ENCODE measurements around the gene PRR33.
"Not testable (repeated sequence)": the region's sequence is repeated elsewhere in the genome, so short reads cannot be mapped to it uniquely, and the experiment has no call there.

The PRR33 gene
- 0 to 1.3 (median 0.03) reads per million in 9 experiments for total RNA-seq

GRCh38 chr11:1891831-1892115 is at the start of gene PRR33:
TSS of gene PRR33 (minus strand) at chr11:1891895. CDS start at chr11:1890584, 1,311 bp downstream.
- H3K27me3 Mint-ChIP-seq: peaks cover 0 to 8% of the 10 kb centered on the region in 2 donors
- peak within 1 kb of the TSS in 1 of 2 donors; percentile 35 for H3K27ac Mint-ChIP-seq
- DNase-seq (no peak), ATAC-seq (replicated peaks) (no peak)
- peaks cover 24 to 29% of the 10 kb centered on the region in 2 donors for H3K4me1 Mint-ChIP-seq (ENCODE audit: low read depth in 2 of 2)
- H3K4me3 Mint-ChIP-seq: peak within 1 kb of the TSS; percentile 25 to 34
- H3K36me3 Mint-ChIP-seq (ENCODE audit: insufficient read depth): peaks cover 25% of the 10 kb centered on the region
- H3K9me3 Mint-ChIP-seq: no peaks in the 10 kb centered on the region

GRCh38 chr11:1939788-1940187 is 48.1 kb upstream of the PRR33 start:
- not testable (repeated sequence) for DNase-seq; H3K9me3 Mint-ChIP-seq; H3K27me3 Mint-ChIP-seq; H3K4me1 Mint-ChIP-seq (ENCODE audit: low read depth in 2 of 2); ATAC-seq (replicated peaks); H3K4me3 Mint-ChIP-seq; H3K36me3 Mint-ChIP-seq (ENCODE audit: insufficient read depth)
- peak overlapping the region in 1 of 2 donors; percentile 44 for H3K27ac Mint-ChIP-seq

- Mint-ChIP-seq H3K27me3 (peaks cover 0 to under 1% of the 10 kb centered on the region in 2 donors), H3K27ac (peak overlapping the region in 1 of 2 donors; percentile 44), H3K36me3 (ENCODE audit: insufficient read depth) (peaks cover 8% of the 10 kb centered on the region), H3K4me1 (ENCODE audit: low read depth in 2 of 2) (peaks cover 4 to 6% of the 10 kb centered on the region in 2 donors), H3K9me3 (no peaks in the 10 kb centered on the region), H3K4me3 (peak overlapping the region in 1 of 2 donors; percentile 52)
- DNase-seq (no peak), ATAC-seq (replicated peaks) (no peak)
Observed at GRCh38 chr11:1939006-1939625, 47.4 kb upstream of the PRR33 start.

- H3K36me3 Mint-ChIP-seq (ENCODE audit: insufficient read depth): peaks cover 5% of the 10 kb centered on the region
- no peak overlapping the region for H3K4me3 Mint-ChIP-seq
- H3K9me3 Mint-ChIP-seq: no peaks in the 10 kb centered on the region
- peaks cover 4 to 6% of the 10 kb centered on the region in 2 donors for H3K4me1 Mint-ChIP-seq (ENCODE audit: low read depth in 2 of 2)
- H3K27me3 Mint-ChIP-seq: peaks cover 3 to 7% of the 10 kb centered on the region in 2 donors
- H3K27ac Mint-ChIP-seq: no peak overlapping the region
- DNase-seq (peak in 1 of 3 experiments; percentile 0), ATAC-seq (replicated peaks) (no peak)
Observed at GRCh38 chr11:1938343-1939005, 46.8 kb upstream of the PRR33 start.

GRCh38 chr11:1937616-1938342 is 46.1 kb upstream of the PRR33 start:
- no peak overlapping the region for H3K27ac Mint-ChIP-seq
- H3K27me3 Mint-ChIP-seq: peaks cover 10% of the 10 kb centered on the region in 2 donors
- H3K4me3 Mint-ChIP-seq: no peak overlapping the region

DNA sequence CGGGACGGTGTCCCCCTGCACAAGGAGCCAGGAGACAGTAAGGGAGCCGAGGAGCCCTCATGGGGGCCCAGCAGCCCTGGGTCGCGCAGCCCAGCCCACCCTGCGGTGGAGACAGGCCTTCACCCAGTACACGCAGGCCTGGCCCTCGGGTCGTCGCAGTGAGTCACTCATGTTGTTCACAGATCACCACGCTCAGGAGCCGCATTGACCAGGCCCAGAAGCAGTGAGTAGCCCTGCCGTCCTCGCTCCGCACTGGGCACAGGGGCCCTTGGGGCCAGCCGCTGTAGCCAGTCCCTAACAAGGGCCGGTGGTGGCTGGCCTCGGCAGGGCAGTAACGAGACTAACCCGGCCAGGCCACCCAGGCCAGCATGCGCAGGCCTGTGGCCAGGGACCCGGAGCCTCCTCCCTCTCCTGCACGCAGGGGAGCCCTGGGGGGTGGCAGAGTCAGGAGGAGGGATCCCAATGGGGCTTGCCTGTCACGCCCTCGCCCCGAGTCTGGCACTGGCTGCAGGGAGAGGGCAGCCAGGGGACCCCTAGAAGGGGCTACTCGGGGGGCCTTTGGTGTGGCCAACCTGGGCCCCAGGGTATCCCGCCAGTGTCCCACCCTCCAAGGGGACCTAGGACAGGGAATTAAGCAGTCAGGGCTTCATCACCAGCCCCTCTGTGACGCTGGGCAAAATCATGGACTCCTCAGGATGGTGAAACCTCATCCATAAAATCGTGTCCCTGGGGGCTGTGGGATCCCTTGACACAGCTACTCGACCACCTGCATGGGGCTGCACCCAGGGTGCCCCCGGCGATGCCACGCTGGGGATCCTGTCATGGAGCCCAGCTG is 45.3 kb upstream of the PRR33 start:
- ATAC-seq (replicated peaks) (no peak), DNase-seq (no peak)
- Mint-ChIP-seq H3K36me3 (ENCODE audit: insufficient read depth) (peaks cover 5% of the 10 kb centered on the region), H3K27ac (no peak overlapping the region), H3K4me1 (ENCODE audit: low read depth in 2 of 2) (peaks cover 4 to 6% of the 10 kb centered on the region in 2 donors), H3K9me3 (no peaks in the 10 kb centered on the region), H3K27me3 (peaks cover 13 to 14% of the 10 kb centered on the region in 2 donors), H3K4me3 (no peak overlapping the region)

More at GRCh38 chr11:1937616-1938342, 46.1 kb upstream of the PRR33 start:
- Mint-ChIP-seq H3K36me3 (ENCODE audit: insufficient read depth) (peaks cover 5% of the 10 kb centered on the region), H3K4me1 (ENCODE audit: low read depth in 2 of 2) (peaks cover 4 to 6% of the 10 kb centered on the region in 2 donors), H3K9me3 (no peaks in the 10 kb centered on the region)
- DNase-seq: no peak
- ATAC-seq (replicated peaks): no peak

DNA sequence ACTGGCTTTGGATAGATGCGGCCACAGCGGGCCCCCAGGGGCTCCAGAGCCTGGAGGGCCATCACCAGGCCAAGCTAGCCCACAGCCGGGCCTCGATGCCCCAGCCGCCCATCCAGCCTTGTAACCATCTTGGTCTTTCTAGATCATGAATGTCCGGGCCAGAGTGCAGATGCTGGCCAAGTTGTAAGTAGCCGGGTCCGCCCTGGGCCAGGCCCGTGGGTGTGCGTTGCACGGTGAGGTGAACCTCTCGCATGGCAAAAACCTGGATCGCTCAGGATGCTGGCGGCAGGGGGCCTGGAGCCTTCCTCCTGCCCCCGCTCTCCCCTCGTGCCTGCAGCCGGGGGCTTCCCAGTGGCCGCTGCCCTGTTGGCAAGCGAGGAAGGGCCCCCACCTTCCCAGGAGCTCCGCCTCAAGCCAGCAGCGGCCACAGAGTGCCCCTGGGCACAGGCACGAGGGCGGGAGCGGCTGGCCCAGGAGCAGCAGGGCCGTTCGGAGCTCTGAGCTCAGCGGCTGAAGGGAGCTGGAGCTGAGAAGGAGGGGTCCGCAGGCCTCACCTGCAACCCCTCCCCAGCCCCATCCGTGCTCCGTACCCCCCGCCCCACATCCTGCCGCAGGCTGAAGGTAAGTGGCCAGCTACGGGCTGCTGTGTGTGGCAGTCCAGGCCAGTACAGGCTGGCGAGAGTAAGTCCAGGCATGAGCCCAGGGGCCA is 44.5 kb upstream of the PRR33 start:
- H3K4me3 Mint-ChIP-seq: no peak overlapping the region
- H3K36me3 Mint-ChIP-seq (ENCODE audit: insufficient read depth): peaks cover 10% of the 10 kb centered on the region
- no peak for ATAC-seq (replicated peaks)
- peaks cover 13 to 19% of the 10 kb centered on the region in 2 donors for H3K27me3 Mint-ChIP-seq
- H3K4me1 Mint-ChIP-seq (ENCODE audit: low read depth in 2 of 2): peaks cover 4 to 6% of the 10 kb centered on the region in 2 donors
- no peak overlapping the region for H3K27ac Mint-ChIP-seq
- no peaks in the 10 kb centered on the region for H3K9me3 Mint-ChIP-seq
- no peak for DNase-seq

- Mint-ChIP-seq H3K9me3 (no peaks in the 10 kb centered on the region), H3K4me1 (ENCODE audit: low read depth in 2 of 2) (peaks cover 5 to 9% of the 10 kb centered on the region in 2 donors), H3K4me3 (no peak overlapping the region), H3K36me3 (ENCODE audit: insufficient read depth) (peaks cover 10% of the 10 kb centered on the region), H3K27me3 (peaks cover 13 to 19% of the 10 kb centered on the region in 2 donors), H3K27ac (no peak overlapping the region)
- no peak for ATAC-seq (replicated peaks)
- DNase-seq: no peak
Observed at GRCh38 chr11:1935156-1936071, 43.7 kb upstream of the PRR33 start.

- Mint-ChIP-seq H3K36me3 (ENCODE audit: insufficient read depth) (peaks cover 10% of the 10 kb centered on the region), H3K4me3 (no peak overlapping the region), H3K4me1 (ENCODE audit: low read depth in 2 of 2) (peaks cover 8 to 11% of the 10 kb centered on the region in 2 donors), H3K9me3 (no peaks in the 10 kb centered on the region), H3K27ac (peak overlapping the region in 1 of 2 donors; percentile 52), H3K27me3 (peaks cover 13 to 22% of the 10 kb centered on the region in 2 donors)
- no peak for ATAC-seq (replicated peaks)
- DNase-seq: no peak
Observed at GRCh38 chr11:1934335-1935155, 42.9 kb upstream of the PRR33 start.

GRCh38 chr11:1933416-1934334 is 42.0 kb upstream of the PRR33 start:
- no peak for DNase-seq
- Mint-ChIP-seq H3K4me1 (ENCODE audit: low read depth in 2 of 2) (peaks cover 3 to 5% of the 10 kb centered on the region in 2 donors), H3K4me3 (no peak overlapping the region), H3K36me3 (ENCODE audit: insufficient read depth) (peaks cover 10% of the 10 kb centered on the region), H3K27me3 (peaks cover 13 to 25% of the 10 kb centered on the region in 2 donors), H3K9me3 (no peaks in the 10 kb centered on the region), H3K27ac (peak overlapping the region in 1 of 2 donors; percentile 52)
- ATAC-seq (replicated peaks): no peak

All from effector memory CD8-positive, alpha-beta T cell (primary cell).